HFFc6 (cell line): ENCODE measurements around the gene PBX1. TPM values are rescaled to one million over a fixed set of nuclear protein-coding genes. Genes with fewer than 3 reads are reported as not detected.
A peak's percentile ranks its signal among the peaks of the same experiment; 100 is the strongest.

Experiments used
- DNase-seq: peaks from one replicate; pipeline ENCODE4 v3.0.0-alpha.2; 2018
- H3K27ac Mint-ChIP-seq: 2 replicates; pipeline ENCODE4 v1.8.0; 2020; ENCODE audit warnings: mild to moderate bottlenecking, mixed read lengths
- H3K27me3 Mint-ChIP-seq: 2 replicates; pipeline ENCODE4 v1.8.0; 2021; ENCODE audit warnings: mild to moderate bottlenecking, moderate library complexity, mixed read lengths; ENCODE audit not compliant: insufficient read depth
- H3K36me3 Mint-ChIP-seq: 2 replicates; pipeline ENCODE4 v1.8.0; 2021; ENCODE audit warnings: low read depth, mixed read lengths
- H3K4me1 Mint-ChIP-seq: 2 replicates; pipeline ENCODE4 v1.8.0; 2020; ENCODE audit warnings: low read depth, mixed read lengths
- H3K4me3 Mint-ChIP-seq: 2 replicates; pipeline ENCODE4 v1.8.0; 2020; ENCODE audit warnings: mild to moderate bottlenecking, moderate library complexity, mixed read lengths
- H3K9me3 Mint-ChIP-seq: 2 replicates; pipeline ENCODE4 v1.8.0; 2020; ENCODE audit warnings: mild to moderate bottlenecking, mixed read lengths
- CTCF ChIP-seq: fragments of 200-600 bp; sonication (generic); IDR thresholded peaks from 2 replicates; pipeline ENCODE4 v1.5.0; 2021; ENCODE audit warnings: antibody characterized with exemption, mild to moderate bottlenecking
- total RNA-seq, 6 experiments: library from RNA; stranded (reverse); fragmentation: NEBNext Ultra II Directional; extraction: Animal tissue kit (Norgen Biotek cat#: 25700); gene quantifications; 2 replicates in 1 of 6; 3 replicates in 5 of 6; pipeline ENCODE4 v1.2.3, GENCODE V29; 2021

Gene PBX1
- total RNA-seq, 6 experiments from 2014 or later = 35.4 to 42.3 (median 39.1) TPM

DNA sequence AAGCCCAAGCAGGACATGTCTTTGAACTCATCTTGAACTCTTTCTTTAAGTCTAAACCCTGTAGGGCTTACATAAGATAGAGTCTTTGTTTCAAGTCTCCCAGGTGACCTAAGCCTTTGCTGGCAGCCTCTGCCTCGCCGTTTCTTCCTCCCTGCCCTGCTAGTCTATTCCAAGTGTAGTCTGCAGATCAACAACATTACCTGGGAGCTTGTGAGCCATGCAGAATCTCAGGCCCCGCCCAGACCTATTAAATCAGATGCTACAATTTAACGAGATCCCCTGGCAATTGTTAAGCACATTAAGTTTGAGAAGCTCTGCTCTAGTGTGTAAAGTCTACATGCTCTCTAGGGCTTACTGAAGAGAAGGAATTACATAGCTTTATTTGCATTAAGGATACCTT lies 271.6 kb downstream of the PBX1 start:
- DNase-seq = no peak
- Mint-ChIP-seq H3K36me3 (no peaks in the 10 kb centered on the region), H3K4me3 (no peak overlapping the region), H3K4me1 (peaks cover 7% of the 10 kb centered on the region), H3K27me3 (no peaks in the 10 kb centered on the region), H3K27ac (no peak overlapping the region), H3K9me3 (no peaks in the 10 kb centered on the region)
- TF ChIP-seq CTCF = no peak

DNA sequence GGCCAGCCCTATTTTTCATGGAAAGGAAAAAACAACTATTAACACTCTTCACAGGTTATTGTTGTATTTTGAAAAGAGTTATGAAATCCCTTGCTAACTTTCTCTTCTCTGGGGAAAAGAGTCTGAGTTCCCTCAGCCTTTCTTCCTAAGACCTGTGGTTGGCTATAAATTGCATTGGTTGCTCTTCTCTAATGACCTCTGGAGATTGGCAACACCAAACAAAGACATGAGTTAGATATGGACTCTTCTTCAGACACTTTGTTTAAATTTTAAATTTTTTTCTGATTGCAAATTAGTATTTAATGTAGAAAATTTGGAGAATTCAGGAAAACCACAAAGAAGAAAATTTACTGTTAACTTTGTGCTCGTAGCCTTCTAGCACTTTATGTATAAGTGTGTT lies 275.7 kb downstream of the PBX1 start:
- DNase-seq = peak; percentile 4
- H3K27ac Mint-ChIP-seq = no peak overlapping the region

DNA sequence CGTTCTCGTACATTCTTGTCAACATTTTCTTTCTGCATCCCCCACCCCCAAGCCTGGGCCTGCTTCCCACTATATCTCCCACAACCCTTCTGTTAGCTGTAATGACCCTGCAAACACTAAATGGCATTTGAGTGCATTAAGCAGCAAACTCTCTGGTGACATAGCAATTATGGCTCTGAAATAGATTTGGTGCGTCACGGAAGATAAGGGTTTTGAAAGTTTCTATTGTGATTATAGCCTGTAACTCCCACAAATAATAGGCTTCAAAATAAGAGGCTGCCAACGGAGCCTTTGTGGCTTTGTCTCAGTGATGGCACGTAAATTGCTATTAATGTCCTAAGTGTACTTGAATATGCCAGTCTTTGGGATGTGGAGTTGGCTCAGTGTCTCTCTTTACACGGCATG lies 277.6 kb downstream of the PBX1 start:
- H3K36me3 Mint-ChIP-seq = no peaks in the 10 kb centered on the region
- no peak for TF ChIP-seq CTCF
- no peak overlapping the region for H3K4me3 Mint-ChIP-seq
- DNase-seq = no peak
- H3K27ac Mint-ChIP-seq = no peak overlapping the region
- H3K4me1 Mint-ChIP-seq = peaks cover 7% of the 10 kb centered on the region
- H3K27me3 Mint-ChIP-seq = peaks cover under 1% of the 10 kb centered on the region; the same call in 1 of the 2 replicates
- no peaks in the 10 kb centered on the region for H3K9me3 Mint-ChIP-seq

More for the DNA sequence above, 275.7 kb downstream of the PBX1 start:
- peaks cover 7% of the 10 kb centered on the region for H3K4me1 Mint-ChIP-seq
- no peaks in the 10 kb centered on the region for H3K36me3 Mint-ChIP-seq
- H3K4me3 Mint-ChIP-seq = no peak overlapping the region
- no peak for TF ChIP-seq CTCF
- no peaks in the 10 kb centered on the region for H3K9me3 Mint-ChIP-seq
- H3K27me3 Mint-ChIP-seq = no peaks in the 10 kb centered on the region; the same call in 1 of the 2 replicates

DNA sequence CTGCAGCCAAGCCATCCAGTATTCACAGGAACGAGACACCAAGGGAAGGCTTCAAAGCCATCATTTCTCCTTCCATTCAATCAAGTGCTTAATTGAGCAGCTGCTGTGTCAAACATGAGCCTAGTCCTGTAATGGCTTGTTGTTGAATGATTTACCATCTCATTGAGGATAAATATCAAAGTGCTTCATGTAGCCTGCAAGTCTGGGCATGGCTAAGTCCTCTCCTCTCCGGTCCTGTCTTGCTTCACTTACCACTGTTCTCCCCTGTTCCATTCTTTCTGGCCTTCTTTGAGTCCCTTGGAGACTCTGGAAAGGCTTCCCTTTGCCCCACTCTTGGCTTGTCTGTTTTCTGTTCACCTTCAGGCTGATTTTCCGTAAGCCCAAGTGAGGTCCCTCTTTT lies 279.8 kb downstream of the PBX1 start:
- no peaks in the 10 kb centered on the region for H3K36me3 Mint-ChIP-seq
- no peak for DNase-seq
- no peak overlapping the region for H3K4me3 Mint-ChIP-seq
- TF ChIP-seq CTCF = no peak
- H3K27me3 Mint-ChIP-seq = peaks cover 1% of the 10 kb centered on the region; the same call in 1 of the 2 replicates
- H3K9me3 Mint-ChIP-seq = no peaks in the 10 kb centered on the region
- peaks cover 14% of the 10 kb centered on the region for H3K4me1 Mint-ChIP-seq
- H3K27ac Mint-ChIP-seq = no peak overlapping the region

DNA sequence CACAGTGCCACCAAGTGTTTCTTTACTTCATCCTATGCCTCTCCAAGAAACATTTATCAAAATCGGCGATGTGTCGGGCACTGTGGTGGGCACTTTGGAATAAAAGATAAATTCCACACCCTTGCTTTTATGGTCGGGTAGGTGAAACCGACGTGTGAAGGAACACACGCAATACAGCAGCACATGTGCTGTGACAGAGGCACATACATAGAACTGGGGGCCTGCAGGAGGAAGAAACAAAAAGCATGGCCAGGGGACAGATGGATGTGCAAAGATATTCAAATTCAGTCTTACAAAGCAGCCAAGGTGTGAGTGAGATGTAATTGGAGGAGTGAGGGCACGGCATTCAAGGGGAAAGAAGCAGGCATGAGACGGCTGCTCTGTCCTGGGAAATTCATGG lies 282.0 kb downstream of the PBX1 start:
- DNase-seq = no peak
- Mint-ChIP-seq H3K4me3 (no peak overlapping the region), H3K9me3 (no peaks in the 10 kb centered on the region)

More for the DNA sequence above, 282.0 kb downstream of the PBX1 start:
- Mint-ChIP-seq H3K4me1 (peaks cover 14% of the 10 kb centered on the region), H3K36me3 (no peaks in the 10 kb centered on the region), H3K27ac (no peak overlapping the region), H3K27me3 (peaks cover 1% of the 10 kb centered on the region; the same call in 1 of the 2 replicates)
- TF ChIP-seq CTCF = no peak
